Psoas muscle (tissue), 8 donors: ENCODE data around the gene MYO5B. TPM values are rescaled to one million over a fixed set of nuclear protein-coding genes. Genes with fewer than 3 reads are reported as not detected.

Experiments used
- ATAC-seq, 4 donors: fragments of 200-7000 bp; cut with Tn5 transposase; one replicate each; pipeline ENCODE4 v1.9.1; 2020; ENCODE audit warnings: moderate library complexity in 3 of 4, mild to moderate bottlenecking in 2 of 4
- DNase-seq, 2 donors: peaks; one replicate each; pipeline ENCODE4 v3.0.0-alpha.2; 2020
- H3K27ac ChIP-seq: fragments of 200-600 bp; one replicate; pipeline ENCODE4 v1.8.0; 2022
- H3K27me3 ChIP-seq, 3 donors: fragments of 200-600 bp in 1 of 3; one replicate each; pipeline versions ENCODE4 v1.6.1 to v1.8.0; 2013 to 2022; ENCODE audit warnings: low read length in 2 of 3, mild to moderate bottlenecking in 2 of 3, moderate library complexity in 1 of 3; ENCODE audit not compliant: insufficient read depth in 3 of 3
- H3K36me3 ChIP-seq, 2 donors: fragments of 200-600 bp in 1 of 2; one replicate each; pipeline versions ENCODE4 v1.6.1 to v1.8.0; 2013 to 2022; ENCODE audit warnings: low read depth in 1 of 2, mild to moderate bottlenecking in 1 of 2, moderate library complexity in 1 of 2; ENCODE audit not compliant: insufficient read depth in 1 of 2
- H3K4me1 ChIP-seq: fragments of 200-600 bp; one replicate; pipeline ENCODE4 v1.8.0; 2022
- H3K4me3 ChIP-seq: fragments of 200-600 bp; one replicate; pipeline ENCODE4 v1.8.0; 2022; ENCODE audit warnings: mild to moderate bottlenecking
- H3K9me3 ChIP-seq: fragments of 200-600 bp; one replicate; pipeline ENCODE4 v1.8.0; 2022
- CTCF ChIP-seq: fragments of 200-600 bp; IDR thresholded peaks from one replicate; pipeline ENCODE4 v1.8.0; 2022; ENCODE audit warnings: antibody characterized with exemption
- WGBS, 3 donors: extraction: QIAGEN DNeasy Blood & Tissue Kit; methylation state at CpG; one replicate each; pipeline versions ENCODE4 v1.1.6 to v1.1.7; 2013; 5-methylcytosine and 5-hydroxymethylcytosine counted together
- intact Hi-C, 2 donors: fragments of 100-400 bp; cut with DNase I; formaldehyde crosslinking; loops; one replicate each; pipeline versions ENCODE4 v1.11.0 to v1.14.2; 2022
- polyA plus RNA-seq, 3 donors: library from polyadenylated mRNA; stranded (reverse); fragments of 200-250 nt; gene quantifications; one replicate each; pipeline ENCODE4 v1.2.3, GENCODE V29; 2013
- total RNA-seq, 4 donors: library from RNA; stranded (reverse); fragmentation: NEBNext Ultra II Directional in 2 of 4; extraction: Animal tissue kit (Norgen Biotek cat#: 25700) in 2 of 4; gene quantifications; one replicate each; pipeline versions ENCODE4 v1.2.1 to v1.2.4, GENCODE V29; 2021 to 2023
- donor health status: healthy with polysubstance abuse.
- donor health status: DM: no; HTN: no; CAD: no; lungs with moderate emphysema.
- donor health status: Bipolar disorder and iron deficiency.
- donor health status: healthy.
- donor health status: DM: yes; HTN: yes; CAD: no.
- donor health status: DM: no; HTN: no; CAD: no.
- donor health status: DM: no; HTN: no; CAD: no.
- donor health status: DM: yes; HTN: yes; CAD: no.

The MYO5B gene
- total and polyA plus RNA-seq, 7 donors, result 0.10 to 1.2 (median 0.44) TPM

GRCh38 chr18:49967636-49968313, 227.2 kb downstream of the MYO5B start:
- no peak for ATAC-seq
- no peak for TF ChIP-seq CTCF
- 81 to 88% (median 83%) methylated on average over 7 of the region's 7 CpGs for WGBS, 3 donors

GRCh38 chr18:49967171-49967570, 227.8 kb downstream of the MYO5B start:
- DNase-seq (no peak), ATAC-seq (no peak)
- H3K27me3 ChIP-seq, result no peaks in the 10 kb centered on the region
- intact Hi-C loops, result no loop called here
- H3K36me3 ChIP-seq, result no peaks in the 10 kb centered on the region
- TF ChIP-seq CTCF, result no peak
- no peaks in the 10 kb centered on the region for H3K4me1 ChIP-seq
- WGBS, 3 donors, result 64 to 76% (median 70%) methylated on average over 4 of the region's 4 CpGs
- H3K9me3 ChIP-seq, result no peaks in the 10 kb centered on the region
- no peak overlapping the region for H3K4me3 ChIP-seq
- H3K27ac ChIP-seq, result no peak overlapping the region

More at GRCh38 chr18:49967636-49968313, 227.2 kb downstream of the MYO5B start:
- intact Hi-C loops, result no loop called here
- Histone ChIP-seq H3K4me3 (no peak overlapping the region), H3K27ac (no peak overlapping the region), H3K4me1 (no peaks in the 10 kb centered on the region), H3K36me3 (no peaks in the 10 kb centered on the region), H3K27me3 (no peaks in the 10 kb centered on the region), H3K9me3 (no peaks in the 10 kb centered on the region)
- no peak for DNase-seq

GRCh38 chr18:49966090-49966489, 228.9 kb downstream of the MYO5B start:
- no peak for ATAC-seq
- no peak for DNase-seq
- WGBS, 3 donors, result 78 to 89% (median 87%) methylated on average over 3 of the region's 3 CpGs

GRCh38 chr18:49963217-49963616, 231.7 kb downstream of the MYO5B start:
- Histone ChIP-seq H3K36me3 (no peaks in the 10 kb centered on the region), H3K9me3 (no peaks in the 10 kb centered on the region), H3K4me3 (no peak overlapping the region), H3K27me3 (no peaks in the 10 kb centered on the region), H3K4me1 (no peaks in the 10 kb centered on the region), H3K27ac (no peak overlapping the region)
- ATAC-seq, result no peak
- DNase-seq, result no peak
- intact Hi-C loops, result no loop called here
- TF ChIP-seq CTCF, result no peak
- WGBS, 3 donors, result 96 to 98% (median 96%) methylated on average over 4 of the region's 4 CpGs

More at GRCh38 chr18:49966090-49966489, 228.9 kb downstream of the MYO5B start:
- Histone ChIP-seq H3K4me3 (no peak overlapping the region), H3K4me1 (no peaks in the 10 kb centered on the region), H3K27ac (no peak overlapping the region), H3K27me3 (no peaks in the 10 kb centered on the region), H3K9me3 (no peaks in the 10 kb centered on the region), H3K36me3 (no peaks in the 10 kb centered on the region)
- no peak for TF ChIP-seq CTCF
- intact Hi-C loops, result no loop called here

- no peak for TF ChIP-seq CTCF
- WGBS, 3 donors, result 44 to 76% (median 73%) methylated on average over 2 of the region's 2 CpGs
- no peaks in the 10 kb centered on the region for H3K36me3 ChIP-seq
These were observed 233.7 kb downstream of the MYO5B start for GRCh38 chr18:49961271-49961670.

More at GRCh38 chr18:49961271-49961670, 233.7 kb downstream of the MYO5B start:
- Histone ChIP-seq H3K27me3 (no peaks in the 10 kb centered on the region), H3K4me3 (no peak overlapping the region), H3K4me1 (no peaks in the 10 kb centered on the region), H3K27ac (no peak overlapping the region), H3K9me3 (no peaks in the 10 kb centered on the region)
- intact Hi-C loops, result no loop called here
- DNase-seq (no peak), ATAC-seq (no peak)
